ENCODE results near the gene OMD. TPM values are rescaled to one million over a fixed set of nuclear protein-coding genes. Genes with fewer than 3 reads are reported as not detected.

OMD gene
- total RNA-seq, 1 experiment from 2014 or later = not detected

DNA sequence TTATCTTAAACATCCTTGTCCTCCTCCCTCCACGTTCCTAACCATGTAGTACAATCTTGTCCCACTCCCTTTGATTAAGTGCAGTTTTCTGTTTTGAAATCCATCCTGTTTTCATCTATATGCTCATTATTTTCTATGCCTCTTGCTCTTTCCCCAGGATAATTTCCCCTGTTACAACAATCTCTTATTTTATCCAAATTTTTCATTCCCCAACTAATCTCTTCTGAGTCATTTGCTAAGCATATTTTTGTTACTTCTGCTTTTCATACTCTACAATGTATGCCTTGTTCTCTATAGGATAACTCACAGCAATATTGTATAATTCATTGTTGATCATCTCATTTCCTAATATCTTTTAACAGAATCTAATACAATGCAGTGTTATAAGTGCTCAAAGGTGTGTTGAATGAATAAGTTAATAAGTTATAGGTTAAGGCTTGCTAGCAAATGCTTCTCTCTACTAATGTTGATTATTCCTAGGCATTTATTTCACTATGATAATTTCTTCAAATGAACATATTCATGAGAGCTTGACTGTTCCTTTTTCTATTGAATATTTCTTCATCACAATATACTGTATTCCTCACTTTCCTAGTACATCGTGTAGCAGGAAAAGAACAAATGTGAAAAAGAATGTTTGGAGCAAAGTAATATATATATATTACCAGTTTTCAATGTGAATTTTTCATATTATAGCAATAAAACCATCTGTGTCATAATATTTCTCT, 1.5 kb downstream of the OMD start:
- CTCF ChIA-PET = no interaction called here
- no peaks in the 10 kb centered on the region for H4K20me1 ChIP-seq (ENCODE audit: insufficient read depth)
- intact Hi-C loops (cut with micrococcal nuclease) = no loop called here

More for the DNA sequence above, 1.5 kb downstream of the OMD start:
- H3K9me3 ChIP-seq (ENCODE audit: control insufficient read depth in 1 of 2, insufficient read depth in 1 of 2, low read depth in 1 of 2, low read length in 2 of 2) = no peaks in the 10 kb centered on the region
- ATAC-seq = no peak
- no peak for TF ChIP-seq RAD21 (IDR thresholded peaks at IDR 0.05; ENCODE audit: low read depth)
- no peak for TF ChIP-seq EGR1 (IDR thresholded peaks at IDR 0.05; ENCODE audit: low read depth)
- no peak for TF ChIP-seq ZFX (IDR thresholded peaks at IDR 0.05)
- TF ChIP-seq, protein P1, sequence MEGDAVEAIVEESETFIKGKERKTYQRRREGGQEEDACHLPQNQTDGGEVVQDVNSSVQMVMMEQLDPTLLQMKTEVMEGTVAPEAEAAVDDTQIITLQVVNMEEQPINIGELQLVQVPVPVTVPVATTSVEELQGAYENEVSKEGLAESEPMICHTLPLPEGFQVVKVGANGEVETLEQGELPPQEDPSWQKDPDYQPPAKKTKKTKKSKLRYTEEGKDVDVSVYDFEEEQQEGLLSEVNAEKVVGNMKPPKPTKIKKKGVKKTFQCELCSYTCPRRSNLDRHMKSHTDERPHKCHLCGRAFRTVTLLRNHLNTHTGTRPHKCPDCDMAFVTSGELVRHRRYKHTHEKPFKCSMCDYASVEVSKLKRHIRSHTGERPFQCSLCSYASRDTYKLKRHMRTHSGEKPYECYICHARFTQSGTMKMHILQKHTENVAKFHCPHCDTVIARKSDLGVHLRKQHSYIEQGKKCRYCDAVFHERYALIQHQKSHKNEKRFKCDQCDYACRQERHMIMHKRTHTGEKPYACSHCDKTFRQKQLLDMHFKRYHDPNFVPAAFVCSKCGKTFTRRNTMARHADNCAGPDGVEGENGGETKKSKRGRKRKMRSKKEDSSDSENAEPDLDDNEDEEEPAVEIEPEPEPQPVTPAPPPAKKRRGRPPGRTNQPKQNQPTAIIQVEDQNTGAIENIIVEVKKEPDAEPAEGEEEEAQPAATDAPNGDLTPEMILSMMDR (IDR thresholded peaks at IDR 0.05 in 2 of 3, conservative IDR thresholded peaks at IDR 0.05 in 1 of 3; ENCODE audit: borderline replicate concordance in 1 of 3, insufficient read depth in 1 of 3, low read depth in 2 of 3, low read length in 2 of 3) = no peak
- TF ChIP-seq, protein P2, sequence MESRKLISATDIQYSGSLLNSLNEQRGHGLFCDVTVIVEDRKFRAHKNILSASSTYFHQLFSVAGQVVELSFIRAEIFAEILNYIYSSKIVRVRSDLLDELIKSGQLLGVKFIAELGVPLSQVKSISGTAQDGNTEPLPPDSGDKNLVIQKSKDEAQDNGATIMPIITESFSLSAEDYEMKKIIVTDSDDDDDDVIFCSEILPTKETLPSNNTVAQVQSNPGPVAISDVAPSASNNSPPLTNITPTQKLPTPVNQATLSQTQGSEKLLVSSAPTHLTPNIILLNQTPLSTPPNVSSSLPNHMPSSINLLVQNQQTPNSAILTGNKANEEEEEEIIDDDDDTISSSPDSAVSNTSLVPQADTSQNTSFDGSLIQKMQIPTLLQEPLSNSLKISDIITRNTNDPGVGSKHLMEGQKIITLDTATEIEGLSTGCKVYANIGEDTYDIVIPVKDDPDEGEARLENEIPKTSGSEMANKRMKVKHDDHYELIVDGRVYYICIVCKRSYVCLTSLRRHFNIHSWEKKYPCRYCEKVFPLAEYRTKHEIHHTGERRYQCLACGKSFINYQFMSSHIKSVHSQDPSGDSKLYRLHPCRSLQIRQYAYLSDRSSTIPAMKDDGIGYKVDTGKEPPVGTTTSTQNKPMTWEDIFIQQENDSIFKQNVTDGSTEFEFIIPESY (IDR thresholded peaks at IDR 0.05; ENCODE audit: extremely low read depth, insufficient replicate concordance, low read length) = no peak
- TF ChIP-seq CEBPB (IDR thresholded peaks at IDR 0.05; ENCODE audit: low read depth) = no peak
- TF ChIP-seq, protein P3, sequence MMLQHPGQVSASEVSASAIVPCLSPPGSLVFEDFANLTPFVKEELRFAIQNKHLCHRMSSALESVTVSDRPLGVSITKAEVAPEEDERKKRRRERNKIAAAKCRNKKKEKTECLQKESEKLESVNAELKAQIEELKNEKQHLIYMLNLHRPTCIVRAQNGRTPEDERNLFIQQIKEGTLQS (IDR thresholded peaks at IDR 0.05) = no peak
- TF ChIP-seq YY1 (IDR thresholded peaks at IDR 0.05; ENCODE audit: extremely low read depth, insufficient replicate concordance, low read depth, low read length) = no peak
- TF ChIP-seq EZH2 (IDR thresholded peaks at IDR 0.05) = no peak
- TF ChIP-seq SIN3A (IDR thresholded peaks at IDR 0.05; ENCODE audit: low read depth) = no peak
- no peak for TF ChIP-seq SRF (IDR thresholded peaks at IDR 0.05; ENCODE audit: low read depth)
- TF ChIP-seq, protein P4, sequence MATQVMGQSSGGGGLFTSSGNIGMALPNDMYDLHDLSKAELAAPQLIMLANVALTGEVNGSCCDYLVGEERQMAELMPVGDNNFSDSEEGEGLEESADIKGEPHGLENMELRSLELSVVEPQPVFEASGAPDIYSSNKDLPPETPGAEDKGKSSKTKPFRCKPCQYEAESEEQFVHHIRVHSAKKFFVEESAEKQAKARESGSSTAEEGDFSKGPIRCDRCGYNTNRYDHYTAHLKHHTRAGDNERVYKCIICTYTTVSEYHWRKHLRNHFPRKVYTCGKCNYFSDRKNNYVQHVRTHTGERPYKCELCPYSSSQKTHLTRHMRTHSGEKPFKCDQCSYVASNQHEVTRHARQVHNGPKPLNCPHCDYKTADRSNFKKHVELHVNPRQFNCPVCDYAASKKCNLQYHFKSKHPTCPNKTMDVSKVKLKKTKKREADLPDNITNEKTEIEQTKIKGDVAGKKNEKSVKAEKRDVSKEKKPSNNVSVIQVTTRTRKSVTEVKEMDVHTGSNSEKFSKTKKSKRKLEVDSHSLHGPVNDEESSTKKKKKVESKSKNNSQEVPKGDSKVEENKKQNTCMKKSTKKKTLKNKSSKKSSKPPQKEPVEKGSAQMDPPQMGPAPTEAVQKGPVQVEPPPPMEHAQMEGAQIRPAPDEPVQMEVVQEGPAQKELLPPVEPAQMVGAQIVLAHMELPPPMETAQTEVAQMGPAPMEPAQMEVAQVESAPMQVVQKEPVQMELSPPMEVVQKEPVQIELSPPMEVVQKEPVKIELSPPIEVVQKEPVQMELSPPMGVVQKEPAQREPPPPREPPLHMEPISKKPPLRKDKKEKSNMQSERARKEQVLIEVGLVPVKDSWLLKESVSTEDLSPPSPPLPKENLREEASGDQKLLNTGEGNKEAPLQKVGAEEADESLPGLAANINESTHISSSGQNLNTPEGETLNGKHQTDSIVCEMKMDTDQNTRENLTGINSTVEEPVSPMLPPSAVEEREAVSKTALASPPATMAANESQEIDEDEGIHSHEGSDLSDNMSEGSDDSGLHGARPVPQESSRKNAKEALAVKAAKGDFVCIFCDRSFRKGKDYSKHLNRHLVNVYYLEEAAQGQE (IDR thresholded peaks at IDR 0.05; ENCODE audit: low read depth) = no peak
- no peak for TF ChIP-seq ZNF274 (IDR thresholded peaks at IDR 0.05; ENCODE audit: low read depth, low read length)
- TF ChIP-seq EZH2phosphoT487 (IDR thresholded peaks at IDR 0.05; ENCODE audit: borderline replicate concordance) = no peak
- TF ChIP-seq POLR2A (IDR thresholded peaks at IDR 0.05; ENCODE audit: borderline replicate concordance, extremely low read depth, insufficient read depth, insufficient read length) = no peak
- no peaks in the 10 kb centered on the region for H3K79me2 ChIP-seq (ENCODE audit: insufficient read depth, low read length)
- DNase-seq (ENCODE audit: low read depth, low spot score) = no peak
- H3K9me2 ChIP-seq (ENCODE audit: insufficient read depth) = no peaks in the 10 kb centered on the region
- no peaks in the 10 kb centered on the region for H3K4me1 ChIP-seq (ENCODE audit: control insufficient read depth in 1 of 2, insufficient read depth in 2 of 2, low read length in 2 of 2)
- H3K4me2 ChIP-seq (ENCODE audit: low read length) = no peak overlapping the region
- H3K27ac ChIP-seq (ENCODE audit: low read depth, low read length) = no peak overlapping the region
- no TSS peak for BruUV-seq (replicated peaks)
- no peak overlapping the region for H2AFZ ChIP-seq (ENCODE audit: low read depth, low read length, poor library complexity, severe bottlenecking)
- no peak overlapping the region for H3K4me3 ChIP-seq (replicated peaks in 1 of 2; ENCODE audit: low read depth in 1 of 2, low read length in 2 of 2)
- no peak overlapping the region for H3K9ac ChIP-seq (ENCODE audit: low read length)
- no peaks in the 10 kb centered on the region for H3K36me3 ChIP-seq (ENCODE audit: control insufficient read depth in 1 of 2, insufficient read depth in 2 of 2, low read length in 2 of 2)
- RAD21 ChIA-PET (ENCODE audit: low non-redundant PET in 1 of 2, low total read pairs in 2 of 2, uncharacterized antibody in 2 of 2, unreplicated experiment in 2 of 2) = no interaction called here
- H3K27me3 ChIP-seq (ENCODE audit: insufficient read depth, low read length) = no peaks in the 10 kb centered on the region
- POLR2A ChIA-PET = no interaction called here
